WTC11 (cell line): ENCODE measurements around the gene MAPT. TPM values are rescaled to one million over a fixed set of nuclear protein-coding genes. Genes with fewer than 3 reads are reported as not detected.

Experiments
- ATAC-seq: fragments of 200-7000 bp; cut with Tn5 transposase; 2 replicates; pipeline ENCODE4 v1.10.0; 2021; ENCODE audit warnings: mild to moderate bottlenecking, moderate library complexity
- CTCF ChIA-PET: fragments of 300-600 bp; sonication (Branson Sonifier 250); formaldehyde crosslinking; loops from one replicate; lab custom pipeline; 2021; ENCODE audit warnings: antibody characterized with exemption; lab: Charles Lee
- POLR2A ChIA-PET: fragments of 350-600 bp; sonication (Branson Sonifier 250); formaldehyde crosslinking; loops from one replicate; lab custom pipeline; 2021; ENCODE audit warnings: antibody characterized with exemption; lab: Charles Lee
- DNase-seq: peaks from one replicate; pipeline ENCODE4 v3.0.0; 2021; ENCODE audit warnings: low spot score
- H3K27ac Mint-ChIP-seq: 2 replicates; pipeline ENCODE4 v1.8.0; 2021; ENCODE audit warnings: mixed read lengths
- H3K27me3 Mint-ChIP-seq: 2 replicates; pipeline ENCODE4 v1.8.0; 2021; ENCODE audit warnings: low read depth, mild to moderate bottlenecking, moderate library complexity, mixed read lengths
- H3K36me3 Mint-ChIP-seq: 2 replicates; pipeline ENCODE4 v1.8.0; 2021; ENCODE audit warnings: mixed read lengths
- H3K4me1 Mint-ChIP-seq: 2 replicates; pipeline ENCODE4 v1.8.0; 2022; ENCODE audit warnings: mixed read lengths
- H3K4me3 Mint-ChIP-seq: 2 replicates; pipeline ENCODE4 v1.8.0; 2021; ENCODE audit warnings: mild to moderate bottlenecking, moderate library complexity, mixed read lengths
- H3K9me3 Mint-ChIP-seq: 2 replicates; pipeline ENCODE4 v1.8.0; 2021; ENCODE audit warnings: mixed read lengths
- AFF4 ChIP-seq: sonication (generic); formaldehyde crosslinking; IDR thresholded peaks from 2 replicates; pipeline ENCODE4 v1.8.1; 2023; ENCODE audit warnings: mild to moderate bottlenecking, missing genetic modification reagents, borderline replicate concordance
- ERG ChIP-seq: fragments of 250-450 bp; sonication (Bioruptor Pico); IDR thresholded peaks from 2 replicates; pipeline ENCODE4 v1.8.0; 2021; ENCODE audit warnings: mild to moderate bottlenecking
- ESRRA ChIP-seq: sonication (generic); formaldehyde crosslinking; IDR thresholded peaks from 2 replicates; pipeline ENCODE4 v1.8.1; 2022; ENCODE audit warnings: mild to moderate bottlenecking, missing genetic modification reagents, borderline replicate concordance
- ETV6 ChIP-seq: sonication (generic); formaldehyde crosslinking; IDR thresholded peaks from 2 replicates; pipeline ENCODE4 v1.8.1; 2022; ENCODE audit warnings: mild to moderate bottlenecking, missing genetic modification reagents
- GABPB1 ChIP-seq: sonication (generic); formaldehyde crosslinking; IDR thresholded peaks from 2 replicates; pipeline ENCODE4 v1.8.1; 2023; ENCODE audit warnings: mild to moderate bottlenecking, missing genetic modification reagents
- GRHL2 ChIP-seq: fragments of 250-450 bp; sonication (Bioruptor Pico); IDR thresholded peaks from 2 replicates; pipeline ENCODE4 v1.8.0; 2022; ENCODE audit warnings: mild to moderate bottlenecking, moderate library complexity; ENCODE audit not compliant: insufficient replicate concordance, severe bottlenecking
- GTF2I ChIP-seq: fragments of 250-450 bp; sonication (Bioruptor Pico); conservative IDR thresholded peaks from 2 replicates; pipeline ENCODE4 v1.4.0; 2021; ENCODE audit warnings: mild to moderate bottlenecking
- MAX ChIP-seq: sonication (generic); formaldehyde crosslinking; IDR thresholded peaks from 2 replicates; pipeline ENCODE4 v1.8.0; 2022; ENCODE audit warnings: mild to moderate bottlenecking, missing genetic modification reagents
- MLX ChIP-seq: sonication (generic); formaldehyde crosslinking; IDR thresholded peaks from 2 replicates; pipeline ENCODE4 v1.8.1; 2023; ENCODE audit warnings: mild to moderate bottlenecking, missing genetic modification reagents, moderate library complexity
- NR1H2 ChIP-seq: sonication (generic); formaldehyde crosslinking; IDR thresholded peaks from 2 replicates; pipeline ENCODE4 v1.9.0; 2021; ENCODE audit warnings: mild to moderate bottlenecking, moderate library complexity, missing genetic modification reagents
- PREB ChIP-seq: sonication (generic); formaldehyde crosslinking; IDR thresholded peaks from 2 replicates; pipeline ENCODE4 v1.8.1; 2022; ENCODE audit warnings: mild to moderate bottlenecking, missing genetic modification reagents, moderate library complexity, borderline replicate concordance
- STAT6 ChIP-seq: sonication (generic); formaldehyde crosslinking; conservative IDR thresholded peaks from 2 replicates; pipeline ENCODE4 v1.8.1; 2023; ENCODE audit warnings: mild to moderate bottlenecking, low read depth, missing genetic modification reagents, moderate library complexity
- TEAD1 ChIP-seq: sonication (generic); formaldehyde crosslinking; IDR thresholded peaks from 2 replicates; pipeline ENCODE4 v1.8.0; 2022; ENCODE audit warnings: mild to moderate bottlenecking, missing genetic modification reagents
- TEAD4 ChIP-seq: sonication (generic); formaldehyde crosslinking; IDR thresholded peaks from 2 replicates; pipeline ENCODE4 v1.8.0; 2022; ENCODE audit warnings: mild to moderate bottlenecking, missing genetic modification reagents
- ZMAT4 ChIP-seq: fragments of 250-450 bp; sonication (Bioruptor Pico); IDR thresholded peaks from 2 replicates; pipeline ENCODE4 v1.9.0; 2021; ENCODE audit warnings: mild to moderate bottlenecking
- ZNF423 ChIP-seq: fragments of 250-450 bp; sonication (Bioruptor Pico); IDR thresholded peaks from 2 replicates; pipeline ENCODE4 v2.1.2; 2022; ENCODE audit warnings: mild to moderate bottlenecking, moderate library complexity
- ZNF532 ChIP-seq: fragments of 250-450 bp; sonication (Bioruptor Pico); IDR thresholded peaks from 2 replicates; pipeline ENCODE4 v1.9.0; 2021; ENCODE audit warnings: mild to moderate bottlenecking, borderline replicate concordance
- ZNF671 ChIP-seq: fragments of 250-450 bp; sonication (Bioruptor Pico); IDR thresholded peaks from 2 replicates; pipeline ENCODE4 v1.8.0; 2021; ENCODE audit warnings: mild to moderate bottlenecking
- total RNA-seq: library from RNA; stranded (reverse); gene quantifications from 3 replicates; pipeline ENCODE4 v1.2.3, GENCODE V29; 2021

The MAPT gene
- total RNA-seq, 1 experiment from 2014 or later = 2.2 TPM

- TF ChIP-seq STAT6 (no peak), PREB (no peak), ESRRA (CRISPR knock-in tag) (no peak), ZNF423 (CRISPR knock-in tag) (no peak), ZNF532 (CRISPR knock-in tag) (no peak), ZNF671 (CRISPR knock-in tag) (no peak), GTF2I (no peak)
Observed at GRCh38 chr17:45906237-45906636, 11.9 kb downstream of the MAPT start (continued).

- POLR2A ChIA-PET = no interaction called here
- TF ChIP-seq ERG (CRISPR knock-in tag) (no peak), NR1H2 (CRISPR knock-in tag) (no peak), ETV6 (no peak), GRHL2 (CRISPR knock-in tag) (no peak), AFF4 (CRISPR knock-in tag) (no peak), MAX (CRISPR knock-in tag) (no peak), GTF2I (no peak), TEAD1 (CRISPR knock-in tag) (no peak), MLX (CRISPR knock-in tag) (no peak), ZNF671 (CRISPR knock-in tag) (no peak), GABPB1 (CRISPR knock-in tag) (no peak), TEAD4 (no peak), ZMAT4 (no peak)
- ATAC-seq (no peak), DNase-seq (no peak)
- no peak overlapping the region for H3K4me3 Mint-ChIP-seq
- peaks cover 14% of the 10 kb centered on the region for H3K4me1 Mint-ChIP-seq
- H3K36me3 Mint-ChIP-seq = peaks cover 1% of the 10 kb centered on the region; the same call in 1 of the 2 replicates
- H3K27ac Mint-ChIP-seq = no peak overlapping the region
- CTCF ChIA-PET = interaction anchor here (1.0 to 4.3 kb wide), 7 partner anchors 10 to 306 kb away, joined by 3 to 19 read pairs (median 5); partner anchors contain the start of gene MAPT
- H3K9me3 Mint-ChIP-seq = peaks cover 2% of the 10 kb centered on the region
- H3K27me3 Mint-ChIP-seq = peaks cover 8% of the 10 kb centered on the region
Observed at GRCh38 chr17:45906927-45907622, 12.7 kb downstream of the MAPT start.
